GM23248 (cell line): ENCODE measurements around the gene WDR70. TPM values are rescaled to one million over a fixed set of nuclear protein-coding genes. Genes with fewer than 3 reads are reported as not detected.
"Not testable (repeated sequence)": the region's sequence is repeated elsewhere in the genome, so short reads cannot be mapped to it uniquely, and the experiment has no call there.

ENCODE experiments used
- DNase-seq: peaks from one replicate; pipeline ENCODE4 v3.0.0-alpha.2; 2015
- H2AFZ ChIP-seq: fragments of 200-600 bp; sonication (generic); 2 replicates; pipeline ENCODE4 v1.6.1; 2016; ENCODE audit warnings: antibody characterized with exemption
- H3F3A ChIP-seq: fragments of 200-600 bp; sonication (generic); 2 replicates; pipeline ENCODE4 v1.6.1; 2016; ENCODE audit warnings: mild to moderate bottlenecking, antibody characterized with exemption, mixed run types; ENCODE audit not compliant: insufficient read depth
- H3K27ac ChIP-seq: fragments of 200-600 bp; sonication (generic); 2 replicates; pipeline ENCODE4 v1.5.1; 2016; ENCODE audit warnings: mild to moderate bottlenecking
- H3K27me3 ChIP-seq: fragments of 200-600 bp; sonication (generic); replicated peaks from 2 replicates; pipeline ENCODE4 v1.6.1; 2016; ENCODE audit warnings: mild to moderate bottlenecking; ENCODE audit not compliant: insufficient read depth
- H3K36me3 ChIP-seq: fragments of 200-600 bp; sonication (generic); 2 replicates; pipeline ENCODE4 v1.6.1; 2016; ENCODE audit warnings: low read depth, mild to moderate bottlenecking
- H3K4me1 ChIP-seq: fragments of 200-600 bp; sonication (generic); 2 replicates; pipeline ENCODE4 v1.6.1; 2016; ENCODE audit warnings: mild to moderate bottlenecking; ENCODE audit not compliant: insufficient read depth
- H3K4me2 ChIP-seq: fragments of 200-600 bp; sonication (generic); one replicate; pipeline ENCODE4 v1.6.1; 2016; ENCODE audit warnings: mild to moderate bottlenecking; ENCODE audit not compliant: unreplicated experiment
- H3K4me3 ChIP-seq: fragments of 200-600 bp; sonication (generic); 2 replicates; pipeline ENCODE4 v1.5.1; 2016; ENCODE audit warnings: mild to moderate bottlenecking
- H3K79me2 ChIP-seq: fragments of 200-600 bp; sonication (generic); 2 replicates; pipeline ENCODE4 v1.6.1; 2016; ENCODE audit warnings: mild to moderate bottlenecking; ENCODE audit not compliant: insufficient read depth
- H3K9ac ChIP-seq: fragments of 200-600 bp; sonication (generic); 2 replicates; pipeline ENCODE4 v1.6.1; 2016; ENCODE audit warnings: mild to moderate bottlenecking
- H3K9me2 ChIP-seq: fragments of 200-600 bp; sonication (generic); 2 replicates; pipeline ENCODE4 v1.6.1; 2016; ENCODE audit warnings: mixed run types, mild to moderate bottlenecking, moderate library complexity; ENCODE audit not compliant: insufficient read depth
- H3K9me3 ChIP-seq: fragments of 200-600 bp; sonication (generic); one replicate; pipeline ENCODE4 v1.6.1; 2017; ENCODE audit warnings: low read depth
- H4K20me1 ChIP-seq: fragments of 200-600 bp; sonication (generic); 2 replicates; pipeline ENCODE4 v1.6.0; 2016; ENCODE audit not compliant: insufficient read depth
- EZH2 ChIP-seq: fragments of 200-600 bp; sonication (generic); IDR thresholded peaks from 2 replicates; pipeline ENCODE4 v1.6.1; 2018; ENCODE audit warnings: antibody characterized with exemption, mild to moderate bottlenecking; ENCODE audit not compliant: insufficient read depth, poor library complexity, severe bottlenecking
- EZH2phosphoT487 ChIP-seq: fragments of 200-600 bp; sonication (generic); IDR thresholded peaks from 2 replicates; pipeline ENCODE4 v1.6.1; 2018; ENCODE audit warnings: antibody characterized with exemption, moderate library complexity, mild to moderate bottlenecking, low read depth; ENCODE audit not compliant: insufficient read depth
- WGBS, 2 experiments: methylation state at CpG; one replicate each; pipeline ENCODE4 v1.1.6; 2015 to 2017; ENCODE audit warnings: low lambda C conversion rate in 2 of 2, low coverage in 1 of 2; ENCODE audit errors: missing lambda C conversion rate in 2 of 2; 5-methylcytosine and 5-hydroxymethylcytosine counted together
- in situ Hi-C: fragments of 300-500 bp; cut with MboI; formaldehyde crosslinking; loops from 2 replicates; pipeline ENCODE4 v1.15.0; 2020
- polyA plus RNA-seq: library from polyadenylated mRNA; unstranded; fragments of >200 nt; fragmentation: Nextera tagmentation; extraction: Ambion mirVana; gene quantifications from 2 replicates; pipeline ENCODE4 v1.2.1, GENCODE V29; 2016
- small RNA-seq: library from RNA; depleted of rRNA; stranded (forward); fragments of <200 nt; gene quantifications from one replicate; pipeline ENCODE3, GENCODE V24; 2014; ENCODE audit warnings: low read depth, low replicate concordance
- total RNA-seq: library from RNA; depleted of rRNA; stranded (reverse); fragments of >200 nt; shearing (Covaris generic); gene quantifications from 2 replicates; pipeline ENCODE4 v1.2.3, GENCODE V29; 2014; rRNA removed

Gene WDR70
- total and polyA plus RNA-seq, 2 experiments from 2014 or later, result 20.8 to 24.9 TPM

GRCh38 chr5:37792975-37793631 lies 414.0 kb downstream of the WDR70 start:
- Histone ChIP-seq H3K27ac (peak overlapping the region; percentile 71), H3K9me3 (no peaks in the 10 kb centered on the region), H3K36me3 (no peaks in the 10 kb centered on the region), H4K20me1 (no peaks in the 10 kb centered on the region), H3F3A (peaks cover 38% of the 10 kb centered on the region), H3K9ac (peak overlapping the region; percentile 31; the same call in 1 of the 2 replicates), H3K9me2 (no peaks in the 10 kb centered on the region), H3K79me2 (no peaks in the 10 kb centered on the region), H3K4me1 (peaks cover 29% of the 10 kb centered on the region), H3K4me2 (no peak overlapping the region), H2AFZ (no peak overlapping the region), H3K4me3 (no peak overlapping the region), H3K27me3 (no peaks in the 10 kb centered on the region)
- TF ChIP-seq EZH2 (no peak), EZH2phosphoT487 (no peak)
- DNase-seq, result peak; percentile 90
- 53 to 55% methylated on average over 2 of the region's 2 CpGs for WGBS, 2 experiments
- in situ Hi-C loops, result no loop called here

- DNase-seq, H3K27ac ChIP-seq, H2AFZ ChIP-seq, H3K27me3 ChIP-seq, H3K9me3 ChIP-seq, H3K36me3 ChIP-seq, H3K9ac ChIP-seq, H3K9me2 ChIP-seq, in situ Hi-C loops, H3K4me2 ChIP-seq, H3K4me3 ChIP-seq, H3K79me2 ChIP-seq, H4K20me1 ChIP-seq: not testable (repeated sequence)
- H3F3A ChIP-seq, result peaks cover 27% of the 10 kb centered on the region
- WGBS, 2 experiments, result 64 to 82% methylated on average over 2 of the region's 2 CpGs
- H3K4me1 ChIP-seq, result peaks cover 19% of the 10 kb centered on the region
These were observed 416.2 kb downstream of the WDR70 start for GRCh38 chr5:37795292-37795691.

- H3K4me3 ChIP-seq, H3K79me2 ChIP-seq, H4K20me1 ChIP-seq, H3K4me2 ChIP-seq, H3K27ac ChIP-seq, H3K9ac ChIP-seq, H2AFZ ChIP-seq, in situ Hi-C loops, H3K36me3 ChIP-seq, H3K27me3 ChIP-seq, H3K9me2 ChIP-seq, DNase-seq, H3K9me3 ChIP-seq: not testable (repeated sequence)
- WGBS, 2 experiments, result 95 to 100% methylated on average over 1 of the region's 1 CpG
- Histone ChIP-seq H3F3A (peaks cover 27% of the 10 kb centered on the region), H3K4me1 (peaks cover 17% of the 10 kb centered on the region)
These were observed 417.3 kb downstream of the WDR70 start for GRCh38 chr5:37796435-37796834.

- in situ Hi-C loops, result no loop called here
- H3K36me3 ChIP-seq, result no peaks in the 10 kb centered on the region
- peaks cover 6% of the 10 kb centered on the region; the same call in 1 of the 2 replicates for H3F3A ChIP-seq
- H3K9ac ChIP-seq, result no peak overlapping the region
- H3K9me2 ChIP-seq, result no peaks in the 10 kb centered on the region
- H2AFZ ChIP-seq, result no peak overlapping the region
- H3K27ac ChIP-seq, result no peak overlapping the region
- H3K9me3 ChIP-seq, result no peaks in the 10 kb centered on the region
- H3K27me3 ChIP-seq, result no peaks in the 10 kb centered on the region
- no peak overlapping the region for H3K4me2 ChIP-seq
- no peaks in the 10 kb centered on the region for H3K79me2 ChIP-seq
- no peak overlapping the region for H3K4me3 ChIP-seq
- no peak for DNase-seq
- no peaks in the 10 kb centered on the region for H3K4me1 ChIP-seq
- 76 to 80% methylated on average over 2 of the region's 2 CpGs for WGBS, 2 experiments
- H4K20me1 ChIP-seq, result no peaks in the 10 kb centered on the region
- TF ChIP-seq EZH2 (no peak), EZH2phosphoT487 (no peak)
These were observed 420.8 kb downstream of the WDR70 start for GRCh38 chr5:37799865-37800421.

- Histone ChIP-seq H3K4me2 (no peak overlapping the region), H3K27me3 (no peaks in the 10 kb centered on the region), H3K4me3 (no peak overlapping the region), H3F3A (peaks cover 6% of the 10 kb centered on the region; the same call in 1 of the 2 replicates), H4K20me1 (no peaks in the 10 kb centered on the region), H3K9ac (no peak overlapping the region), H3K9me2 (no peaks in the 10 kb centered on the region), H3K4me1 (no peaks in the 10 kb centered on the region), H2AFZ (no peak overlapping the region), H3K79me2 (no peaks in the 10 kb centered on the region), H3K36me3 (no peaks in the 10 kb centered on the region), H3K9me3 (no peaks in the 10 kb centered on the region), H3K27ac (no peak overlapping the region)
- in situ Hi-C loops, result no loop called here
- TF ChIP-seq EZH2 (no peak), EZH2phosphoT487 (no peak)
- no peak for DNase-seq
- 95 to 97% methylated on average over 2 of the region's 2 CpGs for WGBS, 2 experiments
These were observed 422.4 kb downstream of the WDR70 start for GRCh38 chr5:37801521-37801920.

Small RNA genes lying within 50 kb of the gene (small RNA-seq; reads per million reads assigned to genes)
- gene RNU6-1190P (not detected), gene RNU6-484P (not detected)

Other genes with a start within 250 kb of the WDR70 start
- gene CPLANE1, start 129.9 kb upstream of the WDR70 start, total RNA-seq, result 19.5 and 24.6 TPM in 2 replicates
- gene CPLANE1, start 129.9 kb upstream of the WDR70 start, polyA plus RNA-seq, result 4.9 and 7.5 TPM in 2 replicates
- 23.9 and 24.2 TPM in 2 replicates for gene NUP155, start 8.2 kb upstream of the WDR70 start, total RNA-seq
- gene NUP155, start 8.2 kb upstream of the WDR70 start, polyA plus RNA-seq, result 10.8 and 11.7 TPM in 2 replicates